Stimulated activated CD4-positive, alpha-beta T cell treated with anti-CD3 and anti-CD28 coated beads, TNF-alpha, amount 100 ng/mL, for 24 hours (primary cell): ENCODE results near the gene IQCE.

Experiments used
- DNase-seq, 3 experiments: peaks; one replicate each; pipeline ENCODE4 v3.0.0-alpha.2; 2020; ENCODE audit warnings: low read depth in 3 of 3

IQCE gene

GRCh38 chr7:2614631-2615330 lies 56.0 kb downstream of the IQCE start:
- DNase-seq, result no peak

- no peak for DNase-seq
Measured at GRCh38 chr7:2616387-2617324, 57.9 kb downstream of the IQCE start.

- no peak for DNase-seq
Measured at GRCh38 chr7:2617325-2617905, 58.6 kb downstream of the IQCE start.

GRCh38 chr7:2619116-2619515 lies 60.3 kb downstream of the IQCE start:
- no peak for DNase-seq

GRCh38 chr7:2621061-2621828 lies 62.5 kb downstream of the IQCE start:
- DNase-seq, result no peak

GRCh38 chr7:2621948-2622640 lies 63.3 kb downstream of the IQCE start:
- DNase-seq, result no peak

- no peak for DNase-seq
Measured at GRCh38 chr7:2622869-2623697, 64.3 kb downstream of the IQCE start.

GRCh38 chr7:2623698-2624014 lies 64.9 kb downstream of the IQCE start:
- DNase-seq, result no peak

GRCh38 chr7:2624293-2624886 lies 65.6 kb downstream of the IQCE start:
- no peak for DNase-seq

GRCh38 chr7:2626498-2627117 lies 67.8 kb downstream of the IQCE start:
- no peak for DNase-seq

GRCh38 chr7:2627258-2628129 lies 68.7 kb downstream of the IQCE start:
- DNase-seq, result no peak

- DNase-seq, result no peak
Measured at GRCh38 chr7:2628130-2628482, 69.3 kb downstream of the IQCE start.

GRCh38 chr7:2628891-2629290 lies 70.1 kb downstream of the IQCE start:
- no peak for DNase-seq

GRCh38 chr7:2629746-2630681 lies 71.2 kb downstream of the IQCE start:
- no peak for DNase-seq

GRCh38 chr7:2631946-2632732 lies 73.4 kb downstream of the IQCE start, which contains the start of gene TTYH3:
Gene TTYH3 (plus strand): TSS chr7:2631986. CDS start chr7:2632156, 170 bp downstream.
- no peak for DNase-seq

GRCh38 chr7:2632733-2633537 lies 74.2 kb downstream of the IQCE start:
- DNase-seq, result peak; percentile 21 to 45 (median 31)
